NCI-H1436 (cell line): ENCODE measurements around the gene TIAL1.
"Not testable (repeated sequence)": the region's sequence is repeated elsewhere in the genome, so short reads cannot be mapped to it uniquely, and the experiment has no call there.

Experiments used
- DNase-seq: peaks from one replicate; lab custom pipeline; 2025; lab: John Stamatoyannopoulos, UW

Gene TIAL1

GRCh38 chr10:119613741-119614140 lies 17.0 kb upstream of the TIAL1 start:
- no peak for DNase-seq

DNA sequence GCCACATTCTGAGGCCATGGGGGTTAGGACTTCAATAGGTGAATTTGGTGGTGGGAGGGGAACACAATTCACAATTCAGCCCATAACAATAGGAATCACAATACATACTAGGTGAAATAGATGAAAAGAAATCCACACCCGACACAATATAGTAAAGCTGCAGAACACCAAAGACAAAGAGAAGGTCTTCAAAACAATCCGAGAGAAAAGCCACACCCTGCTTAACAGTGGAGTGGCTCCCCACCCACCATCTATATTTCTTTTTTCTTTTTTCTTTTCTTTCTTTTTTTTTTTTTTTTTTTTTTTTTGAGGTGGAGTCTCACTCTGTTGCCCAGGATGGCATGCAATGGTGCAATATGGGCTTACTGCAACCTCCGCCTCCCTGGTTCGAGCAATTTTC lies 14.7 kb upstream of the TIAL1 start:
- DNase-seq = no peak

GRCh38 chr10:119609516-119609915 lies 12.8 kb upstream of the TIAL1 start:
- no peak for DNase-seq

DNA sequence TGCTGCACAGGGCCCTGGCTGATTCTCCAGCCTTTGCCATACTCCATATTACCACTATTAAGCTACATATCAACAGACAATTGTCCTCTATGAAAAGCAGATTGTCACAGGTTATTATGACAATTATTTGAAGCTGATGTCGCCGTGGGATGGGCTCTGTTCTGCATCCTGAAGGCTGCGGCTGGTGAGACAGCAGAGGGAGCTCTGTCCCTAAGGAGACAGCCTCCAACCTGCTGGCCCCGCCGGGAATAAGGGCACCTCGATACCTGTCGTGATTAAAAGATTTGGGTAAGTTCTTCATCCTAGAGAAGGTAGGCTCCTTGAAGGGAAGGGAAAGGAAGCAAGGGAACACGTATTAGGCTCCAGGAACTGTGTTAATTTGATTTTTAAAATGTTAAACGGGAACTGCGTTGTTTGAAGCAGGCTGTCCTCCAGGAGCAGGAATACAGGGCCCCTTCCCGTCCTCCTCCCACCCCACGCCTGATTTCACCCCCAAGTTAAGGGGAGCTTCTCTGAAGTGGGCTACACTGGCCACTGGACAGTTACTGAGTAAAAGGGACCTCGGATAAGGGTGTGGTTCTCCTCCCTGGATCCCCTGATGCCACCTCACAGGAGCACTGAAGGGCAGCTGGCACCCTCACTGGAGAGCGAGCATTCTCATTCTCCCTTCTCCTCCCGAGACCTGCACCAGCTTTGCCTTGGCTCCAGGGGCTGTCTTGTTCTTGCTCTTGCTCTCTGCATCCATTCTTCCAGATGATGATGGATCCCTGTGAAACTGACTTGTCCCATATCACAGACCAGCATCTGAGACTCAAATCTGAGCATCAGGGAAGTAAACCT lies 11.8 kb upstream of the TIAL1 start:
- DNase-seq = peak; percentile 64

DNA sequence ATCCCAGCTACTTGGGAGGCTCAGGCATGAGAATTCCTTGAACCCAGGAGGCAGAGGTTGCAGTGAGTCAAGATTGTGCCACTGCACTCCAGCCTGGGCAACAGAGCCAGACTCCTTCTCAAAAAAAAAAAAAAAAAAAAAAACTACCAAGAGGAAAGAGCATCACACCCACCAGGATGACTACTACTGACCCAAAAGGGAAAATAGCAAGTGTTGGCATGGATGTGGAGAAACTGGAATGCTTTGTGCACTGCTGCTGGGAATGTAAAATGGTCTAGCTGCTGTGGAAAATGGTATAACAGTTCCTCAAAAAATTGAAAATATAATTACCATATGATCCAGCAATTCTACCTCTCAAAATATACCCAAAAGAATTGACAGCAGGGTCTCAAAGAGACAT lies 7.7 kb upstream of the TIAL1 start:
- DNase-seq = no peak

GRCh38 chr10:119602241-119603095 lies 5.7 kb upstream of the TIAL1 start:
- DNase-seq = peak; percentile 12

- no peak for DNase-seq
These were observed 1.6 kb upstream of the TIAL1 start for GRCh38 chr10:119598397-119598796.

DNA sequence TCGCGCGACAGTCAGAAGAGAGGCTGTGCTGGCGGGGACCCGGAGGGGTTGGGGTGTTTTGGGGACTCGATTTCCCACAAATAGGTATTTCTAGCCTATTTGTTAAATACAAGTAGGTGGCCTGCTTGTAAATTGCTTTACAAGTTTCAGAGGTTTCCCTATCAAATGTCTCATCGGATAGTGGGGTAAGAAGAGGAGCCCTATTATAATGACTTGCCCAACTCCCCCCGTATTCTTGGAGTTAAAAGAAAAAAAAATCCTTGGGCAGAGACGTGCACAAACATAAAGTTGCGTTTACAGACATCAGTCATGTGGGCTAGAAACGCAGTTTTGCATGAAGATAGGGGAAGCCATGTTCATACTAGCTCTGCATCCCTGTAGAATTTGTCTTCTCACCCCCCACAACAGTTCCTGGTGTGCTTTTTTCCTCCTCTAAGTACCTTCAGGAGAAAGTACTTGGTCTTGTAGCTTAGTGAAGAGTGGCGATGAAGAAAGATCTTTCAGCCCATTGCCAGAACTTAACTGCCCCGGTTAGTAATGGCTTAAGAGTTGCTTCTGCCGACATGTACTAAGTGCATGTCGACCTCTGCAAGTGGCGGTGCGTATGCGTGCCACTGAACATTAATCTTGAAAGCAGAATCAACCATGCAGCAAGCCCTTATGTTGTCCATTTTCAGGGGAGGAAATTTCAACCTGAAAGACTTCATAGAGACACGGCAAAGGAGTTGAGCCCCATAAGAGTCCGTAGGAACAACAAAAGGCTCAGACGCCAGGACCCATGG lies 832 bp upstream of the TIAL1 start:
- DNase-seq = no peak

GRCh38 chr10:119595676-119596515 lies 868 bp downstream of the TIAL1 start:
- DNase-seq = no peak

- no peak for DNase-seq
These were observed 1.6 kb downstream of the TIAL1 start for GRCh38 chr10:119595134-119595675.

DNA sequence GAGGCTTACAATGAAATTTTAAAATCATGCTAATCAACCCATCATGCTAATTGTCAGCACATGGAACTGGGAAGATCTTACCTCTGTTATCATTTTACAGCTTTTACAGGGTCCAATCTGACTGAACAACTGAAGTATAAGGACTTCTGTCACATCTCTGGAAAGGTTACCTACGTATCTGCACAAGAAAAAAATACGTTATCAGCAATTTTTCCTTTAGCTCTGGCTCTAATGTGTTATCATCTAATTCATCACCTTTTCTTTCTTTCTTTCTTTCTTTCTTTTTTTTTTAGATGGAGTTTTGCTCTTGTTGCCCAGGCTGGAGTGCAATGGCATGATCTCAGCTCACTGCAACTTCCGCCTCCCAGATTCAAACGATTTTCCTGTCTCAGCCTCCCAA lies 8.7 kb downstream of the TIAL1 start:
- DNase-seq = no peak

DNA sequence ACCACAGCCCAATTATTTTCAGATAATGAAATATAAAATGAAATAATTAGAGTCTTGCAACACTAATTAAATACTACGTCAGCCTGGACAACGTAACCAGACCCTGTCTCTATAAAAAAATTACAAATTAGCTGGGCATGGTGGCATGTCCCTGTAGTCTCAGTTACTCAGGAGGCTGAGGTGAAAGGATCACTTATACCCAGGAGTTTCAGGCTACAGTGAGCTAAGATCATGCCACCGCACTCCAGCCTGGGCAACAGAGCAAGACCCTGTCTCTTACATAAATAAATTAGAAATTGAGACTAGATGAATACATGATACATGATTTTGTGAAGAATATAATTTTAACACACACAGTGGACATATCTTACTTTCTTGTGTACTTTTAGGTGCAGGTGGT lies 18.4 kb downstream of the TIAL1 start:
- DNase-seq = no peak

- DNase-seq = no peak
These were observed 20.8 kb downstream of the TIAL1 start for GRCh38 chr10:119575991-119576390.

DNA sequence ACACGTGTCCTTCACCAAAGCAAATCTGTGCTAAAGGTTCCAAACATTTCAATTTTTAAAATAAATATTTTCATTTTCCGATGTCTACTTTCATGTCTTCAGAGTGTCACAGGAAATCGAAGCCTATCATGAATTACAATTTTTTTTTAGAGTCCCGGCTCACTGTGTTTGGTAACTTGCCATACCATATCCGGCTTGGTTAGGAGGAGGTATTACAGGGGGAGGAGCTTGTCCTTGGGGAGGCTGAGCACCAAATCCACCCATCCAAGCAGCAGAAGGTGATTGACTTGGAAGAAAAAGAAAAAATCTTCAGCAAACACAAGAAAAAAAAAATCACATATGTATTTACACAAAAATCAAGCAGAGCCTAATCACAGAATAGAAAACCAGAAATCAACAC lies 21.3 kb downstream of the TIAL1 start:
- no peak for DNase-seq

DNA sequence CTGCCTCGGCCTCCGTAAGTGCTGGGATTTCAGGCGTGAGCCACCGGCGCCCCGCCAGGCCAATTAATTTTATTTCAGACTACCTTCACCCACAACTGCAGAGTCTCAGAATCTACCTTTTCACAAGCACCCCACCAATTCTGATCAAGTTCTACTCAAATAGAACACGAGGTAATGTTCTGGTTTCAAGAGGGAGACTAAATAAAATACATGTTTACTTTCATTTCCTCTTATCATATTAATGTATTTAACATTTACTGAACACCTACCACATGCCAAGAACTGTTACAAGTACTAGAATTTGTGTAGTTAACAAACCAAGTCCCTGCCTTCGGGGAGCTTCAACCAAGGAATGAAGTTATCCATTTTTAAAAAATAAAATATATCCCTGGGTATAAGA lies 28.8 kb downstream of the TIAL1 start:
- DNase-seq = no peak

DNA sequence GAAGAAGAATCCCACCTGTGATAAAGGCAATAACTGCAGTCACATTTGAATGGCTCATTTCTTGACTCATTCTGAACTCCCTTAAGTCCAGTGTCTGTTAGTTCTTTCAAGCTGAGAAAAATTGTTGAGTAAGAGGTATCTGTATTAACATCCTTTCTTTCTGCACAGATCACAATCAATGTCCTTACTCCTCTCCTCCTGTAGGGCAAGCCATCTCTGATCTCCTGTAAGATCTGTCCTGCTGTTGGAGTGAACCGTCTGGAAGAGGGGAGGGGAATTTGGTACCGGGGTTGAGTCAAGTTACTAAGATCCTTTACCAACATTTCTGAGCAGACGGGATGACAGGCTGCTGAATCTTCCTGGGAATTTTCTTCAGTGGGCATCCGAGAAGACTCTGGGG lies 34.7 kb downstream of the TIAL1 start:
- no peak for DNase-seq

- DNase-seq = not testable (repeated sequence)
These were observed 37.3 kb downstream of the TIAL1 start for GRCh38 chr10:119559511-119559910.

GRCh38 chr10:119556081-119556480 lies 40.7 kb downstream of the TIAL1 start:
- DNase-seq = not testable (repeated sequence)

DNA sequence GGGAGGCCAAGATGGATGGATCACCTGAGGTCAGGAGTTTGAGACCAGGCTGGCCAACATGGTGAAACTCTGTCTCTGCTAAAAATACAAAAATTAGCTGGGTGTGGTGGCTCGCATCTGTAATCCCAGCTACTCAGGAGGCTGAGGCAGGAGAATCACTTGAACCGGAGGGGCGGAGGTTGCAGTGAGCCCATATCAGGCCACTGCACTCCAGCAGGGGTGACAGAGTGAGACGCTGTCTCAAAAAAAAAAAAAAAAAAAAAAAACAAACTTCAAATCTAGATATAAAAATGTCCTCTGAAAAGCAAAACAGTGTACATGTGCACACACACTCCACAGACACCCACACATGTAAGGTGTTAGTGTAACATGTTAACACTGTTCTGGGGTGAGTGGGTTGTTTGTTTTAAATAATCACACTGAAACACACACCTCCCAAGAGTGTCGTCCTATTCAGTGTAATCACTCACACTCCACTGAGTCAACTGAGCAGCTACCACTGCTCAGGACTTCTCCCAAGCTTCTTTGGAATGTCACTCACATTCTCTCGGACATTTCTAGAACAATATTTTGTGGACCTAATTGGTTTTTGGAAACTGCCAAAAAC lies 41.5 kb downstream of the TIAL1 start:
- DNase-seq = no peak

DNA sequence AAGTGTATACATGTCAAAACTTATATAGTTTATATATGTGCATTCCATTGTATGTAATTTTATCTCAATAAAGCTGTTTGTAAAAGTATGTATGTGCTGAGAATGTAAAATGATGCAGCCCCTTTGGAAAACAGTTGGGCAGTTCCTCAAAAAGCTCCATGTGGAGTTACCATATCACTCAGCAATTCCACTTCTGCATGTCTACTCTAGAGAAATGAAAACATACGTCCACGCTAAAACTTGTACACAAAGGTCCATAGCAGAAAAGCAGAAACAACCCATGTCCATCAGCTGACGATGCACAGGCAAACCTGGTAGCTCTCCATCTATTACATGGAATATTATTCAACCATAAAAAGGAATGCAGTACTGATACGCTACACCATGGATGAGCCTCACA lies 45.9 kb downstream of the TIAL1 start:
- DNase-seq = no peak
